GM12875 (cell line): ENCODE results near the gene MBNL2.

Source experiments
- H3K4me3 ChIP-seq: one replicate; pipeline ENCODE4 v1.5.1; 2011; ENCODE audit warnings: low read depth, low read length, control low read depth
- CTCF ChIP-seq: IDR thresholded peaks from 2 replicates; pipeline ENCODE4 v1.5.1; 2011; ENCODE audit warnings: low read depth, mild to moderate bottlenecking, control low read depth, inconsistent platforms, low read length, moderate library complexity, borderline replicate concordance; ENCODE audit not compliant: insufficient read depth

The MBNL2 gene

GRCh38 chr13:97414392-97414791 is 192.3 kb downstream of the MBNL2 start:
- no peak overlapping the region for H3K4me3 ChIP-seq
- TF ChIP-seq CTCF = no peak

- TF ChIP-seq CTCF = no peak
These were observed 195.6 kb downstream of the MBNL2 start for GRCh38 chr13:97417698-97418097.

GRCh38 chr13:97422118-97423054 is 200.3 kb downstream of the MBNL2 start:
- no peak for TF ChIP-seq CTCF
- no peak overlapping the region for H3K4me3 ChIP-seq

More at GRCh38 chr13:97417698-97418097, 195.6 kb downstream of the MBNL2 start:
- no peak overlapping the region for H3K4me3 ChIP-seq

- no peak overlapping the region for H3K4me3 ChIP-seq
- no peak for TF ChIP-seq CTCF
These were observed 201.3 kb downstream of the MBNL2 start for GRCh38 chr13:97423300-97424045.

- no peak for TF ChIP-seq CTCF
- no peak overlapping the region for H3K4me3 ChIP-seq
These were observed 203.5 kb downstream of the MBNL2 start for GRCh38 chr13:97425590-97425989.

GRCh38 chr13:97426695-97427094 is 204.6 kb downstream of the MBNL2 start:
- H3K4me3 ChIP-seq = no peak overlapping the region
- TF ChIP-seq CTCF = no peak
